ENCODE data around the gene INSIG2. TPM values are rescaled to one million over a fixed set of nuclear protein-coding genes. Genes with fewer than 3 reads are reported as not detected.

INSIG2 gene
- total RNA-seq, 2 experiments from 2014 or later = 23.5 to 56.4 TPM

DNA sequence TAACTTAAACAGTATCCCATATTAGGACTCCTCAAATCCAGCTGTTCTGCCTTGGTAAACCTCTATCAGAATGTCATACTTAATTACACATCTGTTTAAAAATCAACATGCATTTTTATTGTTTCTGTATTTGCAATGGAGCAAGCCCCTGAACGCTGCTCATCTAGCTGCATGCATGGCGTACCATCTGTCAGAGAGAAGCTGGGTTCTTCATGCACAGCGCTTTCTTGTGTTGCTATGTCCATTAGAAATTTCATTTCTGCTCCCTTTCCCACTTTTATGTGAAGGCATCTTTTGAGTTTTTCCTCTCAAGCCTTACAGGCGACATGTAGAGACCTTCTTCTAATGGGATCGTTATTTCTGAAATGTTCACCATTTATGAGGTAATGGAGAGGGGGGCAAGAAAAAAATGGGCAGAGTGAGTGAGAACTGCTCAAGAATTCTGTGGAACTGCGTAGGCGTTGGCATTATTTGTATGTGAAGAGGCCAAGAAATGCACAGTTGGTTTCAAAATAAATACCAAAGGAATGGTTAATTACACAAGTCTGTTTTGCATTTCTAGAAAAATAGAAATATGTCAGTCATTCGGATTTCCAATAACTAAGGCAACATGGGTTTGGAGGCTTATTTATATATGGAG, 31.6 kb downstream of the INSIG2 start:
- no peak overlapping the region for H3K27ac Mint-ChIP-seq
- no peaks in the 10 kb centered on the region for H3K9me3 Mint-ChIP-seq (ENCODE audit: low read depth)
- H3K27me3 Mint-ChIP-seq = no peaks in the 10 kb centered on the region
- ChIA-PET POLR2A (no interaction called here), CTCF (no interaction called here)
- H3K4me1 Mint-ChIP-seq = peaks cover 2% of the 10 kb centered on the region
- intact Hi-C loops (cut with DNase I, micrococcal nuclease) = no loop called here
- no peak for DNase-seq
- no peak overlapping the region for H3K4me3 Mint-ChIP-seq
- H3K36me3 Mint-ChIP-seq (ENCODE audit: low read depth) = no peaks in the 10 kb centered on the region
- no peak for ATAC-seq

- Mint-ChIP-seq H3K36me3 (ENCODE audit: low read depth) (no peaks in the 10 kb centered on the region), H3K9me3 (ENCODE audit: low read depth) (no peaks in the 10 kb centered on the region), H3K4me1 (peaks cover 2% of the 10 kb centered on the region), H3K27ac (no peak overlapping the region), H3K27me3 (no peaks in the 10 kb centered on the region), H3K4me3 (no peak overlapping the region)
- DNase-seq (no peak), ATAC-seq (no peak)
- ChIA-PET CTCF (no interaction called here), POLR2A (no interaction called here)
- intact Hi-C loops (cut with DNase I, micrococcal nuclease) = no loop called here
Observed at GRCh38 chr2:118120401-118120780, 32.1 kb downstream of the INSIG2 start.

DNA sequence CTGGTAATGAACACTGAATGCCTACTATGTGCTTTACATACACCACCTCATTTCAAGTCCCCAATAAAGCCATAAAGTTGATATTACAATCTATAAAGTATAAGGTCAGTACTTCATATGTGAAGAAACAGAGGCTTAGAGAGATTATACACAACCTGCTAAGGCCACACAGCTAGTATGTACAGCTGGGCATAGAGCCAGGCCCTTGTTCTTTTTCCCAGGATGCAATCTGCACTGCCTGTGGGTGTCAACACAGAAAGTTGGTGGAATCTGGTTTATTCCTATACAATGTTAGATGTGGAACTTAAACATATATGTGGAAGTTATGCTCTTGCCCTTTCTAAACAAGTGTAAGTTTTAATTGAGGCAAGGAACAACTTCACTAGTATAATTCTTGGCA, 32.8 kb downstream of the INSIG2 start:
- H3K27me3 Mint-ChIP-seq = peaks cover 2% of the 10 kb centered on the region
- ChIA-PET POLR2A (no interaction called here), CTCF (no interaction called here)
- ATAC-seq = no peak
- H3K36me3 Mint-ChIP-seq (ENCODE audit: low read depth) = no peaks in the 10 kb centered on the region
- no peaks in the 10 kb centered on the region for H3K9me3 Mint-ChIP-seq (ENCODE audit: low read depth)
- H3K4me3 Mint-ChIP-seq = no peak overlapping the region
- no peak overlapping the region for H3K27ac Mint-ChIP-seq
- no peak for DNase-seq
- peaks cover 2% of the 10 kb centered on the region for H3K4me1 Mint-ChIP-seq
- intact Hi-C loops (cut with DNase I, micrococcal nuclease) = no loop called here

- Mint-ChIP-seq H3K36me3 (ENCODE audit: low read depth) (no peaks in the 10 kb centered on the region), H3K27ac (no peak overlapping the region), H3K9me3 (ENCODE audit: low read depth) (no peaks in the 10 kb centered on the region), H3K4me3 (no peak overlapping the region), H3K4me1 (peaks cover 2% of the 10 kb centered on the region), H3K27me3 (peaks cover 5% of the 10 kb centered on the region)
- CTCF ChIA-PET = interaction anchor here (0.7 kb wide), 1 partner anchor 89 kb away, joined by 3 read pairs; no protein-coding TSS in a partner anchor
- DNase-seq (no peak), ATAC-seq (no peak)
- intact Hi-C loops (cut with DNase I, micrococcal nuclease) = no loop called here
- POLR2A ChIA-PET = no interaction called here
Observed at GRCh38 chr2:118121986-118122524, 33.8 kb downstream of the INSIG2 start.

- ATAC-seq (no peak), DNase-seq (no peak)
- no peaks in the 10 kb centered on the region for H3K36me3 Mint-ChIP-seq (ENCODE audit: low read depth)
- H3K4me3 Mint-ChIP-seq = no peak overlapping the region
- intact Hi-C loops (cut with DNase I, micrococcal nuclease) = no loop called here
- H3K27ac Mint-ChIP-seq = no peak overlapping the region
- ChIA-PET CTCF (interaction anchor here (0.9 kb wide), 1 partner anchor 75 kb away, joined by 3 read pairs; no protein-coding TSS in a partner anchor), POLR2A (no interaction called here)
- peaks cover 2% of the 10 kb centered on the region for H3K4me1 Mint-ChIP-seq
- H3K27me3 Mint-ChIP-seq = peaks cover 8% of the 10 kb centered on the region
- H3K9me3 Mint-ChIP-seq (ENCODE audit: low read depth) = no peaks in the 10 kb centered on the region
Observed at GRCh38 chr2:118122594-118123281, 34.5 kb downstream of the INSIG2 start.

DNA sequence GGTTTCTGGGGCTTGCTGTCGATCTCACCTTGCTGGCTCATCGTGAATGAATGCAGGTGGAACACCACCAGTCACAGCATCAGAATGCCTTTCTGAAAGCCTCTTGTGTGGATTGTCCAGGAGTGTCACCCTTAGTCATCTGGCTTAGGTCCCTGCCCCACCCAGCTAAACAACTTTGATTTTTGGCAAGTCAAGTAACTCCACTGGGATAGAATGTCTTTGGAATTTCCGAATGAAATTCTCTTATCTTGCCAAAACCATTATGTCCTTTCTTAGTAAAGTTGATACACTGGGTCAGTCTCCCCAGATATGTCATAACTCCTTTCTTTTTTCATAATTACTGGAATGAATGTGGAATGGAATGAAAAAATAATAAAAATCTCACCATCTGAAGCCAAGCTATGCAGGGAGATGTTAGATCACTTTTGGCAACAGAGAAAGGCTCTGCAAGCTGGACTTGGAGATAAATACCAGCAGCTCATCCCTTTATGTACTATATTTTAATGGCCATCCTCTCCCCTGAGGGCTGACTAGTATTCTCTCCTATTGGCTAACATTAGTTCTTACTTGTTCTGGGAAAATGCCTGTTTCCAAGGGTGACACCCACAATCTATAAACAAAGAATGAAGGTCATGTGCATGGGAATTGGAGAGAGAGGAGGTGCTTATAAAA, 35.4 kb downstream of the INSIG2 start:
- no peak for ATAC-seq
- intact Hi-C loops (cut with DNase I, micrococcal nuclease) = no loop called here
- DNase-seq = no peak
- H3K9me3 Mint-ChIP-seq (ENCODE audit: low read depth) = no peaks in the 10 kb centered on the region
- H3K4me3 Mint-ChIP-seq = no peak overlapping the region
- ChIA-PET POLR2A (no interaction called here), CTCF (interaction anchor here (0.5 to 0.9 kb wide), 3 partner anchors 69 to 77 kb away, joined by 3 read pairs; no protein-coding TSS in a partner anchor)
- no peaks in the 10 kb centered on the region for H3K36me3 Mint-ChIP-seq (ENCODE audit: low read depth)
- H3K4me1 Mint-ChIP-seq = peaks cover 2% of the 10 kb centered on the region
- no peak overlapping the region for H3K27ac Mint-ChIP-seq
- H3K27me3 Mint-ChIP-seq = peaks cover 8% of the 10 kb centered on the region

DNA sequence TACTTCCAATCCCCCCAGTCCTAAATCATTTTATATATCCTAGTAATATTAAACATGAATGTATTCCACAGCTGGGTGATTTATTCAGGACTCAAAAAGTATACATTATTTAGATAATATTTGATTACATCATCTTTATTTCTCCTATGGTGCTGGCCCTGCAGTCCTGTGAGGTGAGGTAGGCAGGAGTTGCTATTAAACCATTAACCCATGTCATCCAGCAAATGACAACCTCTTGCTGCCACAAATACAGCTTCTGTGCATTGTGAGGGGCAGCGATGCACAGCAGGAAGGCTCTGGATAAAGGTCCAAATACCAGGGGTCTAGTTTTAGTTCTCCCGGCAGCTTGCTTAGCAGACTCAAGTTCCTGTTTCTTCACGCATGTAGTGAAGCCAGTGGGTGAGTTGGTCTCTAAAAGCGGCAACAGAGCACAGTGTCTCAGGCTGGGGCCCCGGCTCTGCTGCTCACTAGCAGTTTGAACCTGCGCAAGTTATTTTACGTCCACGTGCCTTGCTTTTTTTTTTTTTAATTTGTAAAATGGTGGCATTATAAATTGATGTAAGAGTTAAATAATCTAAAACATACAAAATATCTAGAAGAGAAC, 36.1 kb downstream of the INSIG2 start:
- intact Hi-C loops (cut with DNase I, micrococcal nuclease) = no loop called here
- no peaks in the 10 kb centered on the region for H3K36me3 Mint-ChIP-seq (ENCODE audit: low read depth)
- ChIA-PET CTCF (interaction anchor here (0.5 to 0.6 kb wide), 2 partner anchors 70 to 78 kb away, joined by 3 read pairs; no protein-coding TSS in a partner anchor), POLR2A (no interaction called here)
- no peak for DNase-seq
- no peak overlapping the region for H3K4me3 Mint-ChIP-seq
- H3K27me3 Mint-ChIP-seq = peaks cover 10% of the 10 kb centered on the region
- ATAC-seq = no peak
- no peaks in the 10 kb centered on the region for H3K9me3 Mint-ChIP-seq (ENCODE audit: low read depth)
- peaks cover 2% of the 10 kb centered on the region for H3K4me1 Mint-ChIP-seq
- no peak overlapping the region for H3K27ac Mint-ChIP-seq

- intact Hi-C loops (cut with DNase I, micrococcal nuclease) = no loop called here
- H3K27me3 Mint-ChIP-seq = peaks cover 10% of the 10 kb centered on the region
- H3K9me3 Mint-ChIP-seq (ENCODE audit: low read depth) = no peaks in the 10 kb centered on the region
- ChIA-PET CTCF (interaction anchor here (1.1 kb wide), 1 partner anchor 106 kb away, joined by 4 read pairs; no protein-coding TSS in a partner anchor), POLR2A (no interaction called here)
- ATAC-seq (no peak), DNase-seq (no peak)
- peaks cover 14% of the 10 kb centered on the region for H3K4me1 Mint-ChIP-seq
- no peaks in the 10 kb centered on the region for H3K36me3 Mint-ChIP-seq (ENCODE audit: low read depth)
- no peak overlapping the region for H3K4me3 Mint-ChIP-seq
- no peak overlapping the region for H3K27ac Mint-ChIP-seq
Observed at GRCh38 chr2:118127250-118127649, 39.0 kb downstream of the INSIG2 start.

- Mint-ChIP-seq H3K27me3 (peaks cover 10% of the 10 kb centered on the region), H3K4me3 (no peak overlapping the region), H3K4me1 (peaks cover 12% of the 10 kb centered on the region), H3K36me3 (ENCODE audit: low read depth) (no peaks in the 10 kb centered on the region), H3K27ac (no peak overlapping the region), H3K9me3 (ENCODE audit: low read depth) (no peaks in the 10 kb centered on the region)
- ATAC-seq (no peak), DNase-seq (no peak)
- ChIA-PET POLR2A (no interaction called here), CTCF (no interaction called here)
- intact Hi-C loops (cut with DNase I, micrococcal nuclease) = no loop called here
Observed at GRCh38 chr2:118128826-118129225, 40.6 kb downstream of the INSIG2 start.

DNA sequence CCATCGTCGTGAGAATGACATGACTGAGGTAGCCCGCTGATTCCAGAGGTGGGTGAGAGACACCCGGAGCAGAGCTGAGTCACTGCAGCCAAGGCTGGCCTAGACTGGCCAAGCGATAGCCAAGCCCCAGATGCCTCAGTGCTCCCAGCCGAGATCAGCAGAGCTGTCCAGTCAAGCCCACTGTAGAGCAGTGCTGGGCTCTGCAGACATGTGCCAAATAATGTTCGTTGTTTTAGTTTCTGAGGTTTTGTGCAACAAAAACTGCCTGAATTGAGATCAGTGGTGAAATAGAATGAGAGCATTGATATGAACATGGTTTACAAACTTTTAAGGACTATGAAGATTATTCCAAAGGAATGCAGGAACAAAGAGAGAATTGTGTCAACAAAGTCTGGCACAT, 42.1 kb downstream of the INSIG2 start:
- no peak for ATAC-seq
- peaks cover 13% of the 10 kb centered on the region for H3K27me3 Mint-ChIP-seq
- H3K27ac Mint-ChIP-seq = no peak overlapping the region
- POLR2A ChIA-PET = no interaction called here
- H3K4me3 Mint-ChIP-seq = no peak overlapping the region
- peaks cover 12% of the 10 kb centered on the region for H3K4me1 Mint-ChIP-seq
- H3K36me3 Mint-ChIP-seq (ENCODE audit: low read depth) = no peaks in the 10 kb centered on the region
- CTCF ChIA-PET = interaction anchor here (0.6 to 2.2 kb wide), 2 partner anchors 97 to 728 kb away, joined by 4 to 5 read pairs; no protein-coding TSS in a partner anchor
- intact Hi-C loops (cut with DNase I, micrococcal nuclease) = no loop called here
- H3K9me3 Mint-ChIP-seq (ENCODE audit: low read depth) = no peaks in the 10 kb centered on the region
- DNase-seq = no peak

- ATAC-seq = no peak
- H3K4me3 Mint-ChIP-seq = no peak overlapping the region
- POLR2A ChIA-PET = no interaction called here
Observed at GRCh38 chr2:118131771-118132170, 43.5 kb downstream of the INSIG2 start.

More at GRCh38 chr2:118131771-118132170, 43.5 kb downstream of the INSIG2 start:
- DNase-seq = no peak
- intact Hi-C loops (cut with DNase I, micrococcal nuclease) = loop anchor here in 1 of 2 experiments (1.0 kb wide), 1 partner anchor 42 kb away; no protein-coding TSS in a partner anchor
- H3K4me1 Mint-ChIP-seq = peaks cover 12% of the 10 kb centered on the region
- H3K36me3 Mint-ChIP-seq (ENCODE audit: low read depth) = no peaks in the 10 kb centered on the region
- H3K9me3 Mint-ChIP-seq (ENCODE audit: low read depth) = no peaks in the 10 kb centered on the region
- CTCF ChIA-PET = interaction anchor here (0.7 to 2.2 kb wide), 3 partner anchors 85 to 437 kb away, joined by 3 to 5 read pairs (median 3); no protein-coding TSS in a partner anchor
- no peak overlapping the region for H3K27ac Mint-ChIP-seq
- peaks cover 8% of the 10 kb centered on the region for H3K27me3 Mint-ChIP-seq

Data from activated CD4-positive, alpha-beta T cell treated with anti-CD3 and anti-CD28 coated beads for 36 hours (primary cell).